Measurements from ENCODE around the gene RAB44.

The RAB44 gene

GRCh38 chr6:36742146-36742545 is 44.5 kb downstream of the RAB44 start:
- H3K27me3 ChIP-seq (ENCODE audit: control insufficient read depth, insufficient read depth, low read length): peaks cover 21% of the 10 kb centered on the region
- H3K36me3 ChIP-seq (ENCODE audit: insufficient read depth, low read length): no peaks in the 10 kb centered on the region
- no peak overlapping the region for H3K4me3 ChIP-seq (ENCODE audit: low read length)
- no peaks in the 10 kb centered on the region for H3K9me3 ChIP-seq (replicated peaks; ENCODE audit: low read length)
- no peak overlapping the region for H3K4me2 ChIP-seq (ENCODE audit: low read length)
- no peaks in the 10 kb centered on the region for H3K4me1 ChIP-seq (ENCODE audit: control insufficient read depth, insufficient read depth, low read length)
- no peak overlapping the region for H3K9ac ChIP-seq (ENCODE audit: low read depth, low read length)

GRCh38 chr6:36743032-36743431 is 45.4 kb downstream of the RAB44 start:
- H3K4me2 ChIP-seq (ENCODE audit: low read length): no peak overlapping the region
- no peaks in the 10 kb centered on the region for H3K9me3 ChIP-seq (replicated peaks; ENCODE audit: low read length)
- H3K27me3 ChIP-seq (ENCODE audit: control insufficient read depth, insufficient read depth, low read length): peaks cover 29% of the 10 kb centered on the region
- H3K36me3 ChIP-seq (ENCODE audit: insufficient read depth, low read length): no peaks in the 10 kb centered on the region
- H3K4me1 ChIP-seq (ENCODE audit: control insufficient read depth, insufficient read depth, low read length): no peaks in the 10 kb centered on the region
- no peak overlapping the region for H3K4me3 ChIP-seq (ENCODE audit: low read length)
- no peak overlapping the region for H3K9ac ChIP-seq (ENCODE audit: low read depth, low read length)

- Histone ChIP-seq H3K4me2 (ENCODE audit: low read length) (no peak overlapping the region), H3K27me3 (ENCODE audit: control insufficient read depth, insufficient read depth, low read length) (peaks cover 29% of the 10 kb centered on the region), H3K9me3 (replicated peaks; ENCODE audit: low read length) (no peaks in the 10 kb centered on the region), H3K9ac (ENCODE audit: low read depth, low read length) (no peak overlapping the region), H3K4me3 (ENCODE audit: low read length) (no peak overlapping the region), H3K4me1 (ENCODE audit: control insufficient read depth, insufficient read depth, low read length) (no peaks in the 10 kb centered on the region), H3K36me3 (ENCODE audit: insufficient read depth, low read length) (no peaks in the 10 kb centered on the region)
Measured at GRCh38 chr6:36743538-36744303, 46.1 kb downstream of the RAB44 start.

GRCh38 chr6:36744304-36744673 is 46.7 kb downstream of the RAB44 start:
- Histone ChIP-seq H3K36me3 (ENCODE audit: insufficient read depth, low read length) (no peaks in the 10 kb centered on the region), H3K9me3 (replicated peaks; ENCODE audit: low read length) (no peaks in the 10 kb centered on the region), H3K4me2 (ENCODE audit: low read length) (no peak overlapping the region), H3K4me3 (ENCODE audit: low read length) (no peak overlapping the region), H3K27me3 (ENCODE audit: control insufficient read depth, insufficient read depth, low read length) (peaks cover 29% of the 10 kb centered on the region), H3K9ac (ENCODE audit: low read depth, low read length) (no peak overlapping the region), H3K4me1 (ENCODE audit: control insufficient read depth, insufficient read depth, low read length) (no peaks in the 10 kb centered on the region)

- H3K36me3 ChIP-seq (ENCODE audit: insufficient read depth, low read length): no peaks in the 10 kb centered on the region
- no peaks in the 10 kb centered on the region for H3K4me1 ChIP-seq (ENCODE audit: control insufficient read depth, insufficient read depth, low read length)
- H3K9me3 ChIP-seq (replicated peaks; ENCODE audit: low read length): no peaks in the 10 kb centered on the region
- peaks cover 29% of the 10 kb centered on the region for H3K27me3 ChIP-seq (ENCODE audit: control insufficient read depth, insufficient read depth, low read length)
- H3K4me3 ChIP-seq (ENCODE audit: low read length): no peak overlapping the region
- H3K9ac ChIP-seq (ENCODE audit: low read depth, low read length): no peak overlapping the region
- H3K4me2 ChIP-seq (ENCODE audit: low read length): no peak overlapping the region
Measured at GRCh38 chr6:36745283-36745682, 47.7 kb downstream of the RAB44 start.

GRCh38 chr6:36745836-36746235 is 48.2 kb downstream of the RAB44 start:
- Histone ChIP-seq H3K36me3 (ENCODE audit: insufficient read depth, low read length) (no peaks in the 10 kb centered on the region), H3K9me3 (replicated peaks; ENCODE audit: low read length) (no peaks in the 10 kb centered on the region), H3K4me2 (ENCODE audit: low read length) (no peak overlapping the region), H3K27me3 (ENCODE audit: control insufficient read depth, insufficient read depth, low read length) (peaks cover 29% of the 10 kb centered on the region), H3K4me3 (ENCODE audit: low read length) (no peak overlapping the region), H3K4me1 (ENCODE audit: control insufficient read depth, insufficient read depth, low read length) (no peaks in the 10 kb centered on the region), H3K9ac (ENCODE audit: low read depth, low read length) (no peak overlapping the region)

- Histone ChIP-seq H3K4me1 (ENCODE audit: control insufficient read depth, insufficient read depth, low read length) (no peaks in the 10 kb centered on the region), H3K4me2 (ENCODE audit: low read length) (no peak overlapping the region), H3K9me3 (replicated peaks; ENCODE audit: low read length) (no peaks in the 10 kb centered on the region), H3K4me3 (ENCODE audit: low read length) (no peak overlapping the region), H3K36me3 (ENCODE audit: insufficient read depth, low read length) (no peaks in the 10 kb centered on the region), H3K27me3 (ENCODE audit: control insufficient read depth, insufficient read depth, low read length) (peaks cover 29% of the 10 kb centered on the region), H3K9ac (ENCODE audit: low read depth, low read length) (no peak overlapping the region)
Measured at GRCh38 chr6:36746251-36746650, 48.6 kb downstream of the RAB44 start.

- no peak overlapping the region for H3K4me3 ChIP-seq (ENCODE audit: low read length)
- H3K4me2 ChIP-seq (ENCODE audit: low read length): no peak overlapping the region
- H3K36me3 ChIP-seq (ENCODE audit: insufficient read depth, low read length): no peaks in the 10 kb centered on the region
- H3K9ac ChIP-seq (ENCODE audit: low read depth, low read length): no peak overlapping the region
- H3K4me1 ChIP-seq (ENCODE audit: control insufficient read depth, insufficient read depth, low read length): peaks cover 7% of the 10 kb centered on the region
- no peaks in the 10 kb centered on the region for H3K9me3 ChIP-seq (replicated peaks; ENCODE audit: low read length)
- H3K27me3 ChIP-seq (ENCODE audit: control insufficient read depth, insufficient read depth, low read length): peaks cover 21% of the 10 kb centered on the region
Measured at GRCh38 chr6:36749829-36750489, 52.3 kb downstream of the RAB44 start.

- peaks cover 11% of the 10 kb centered on the region for H3K4me1 ChIP-seq (ENCODE audit: control insufficient read depth, insufficient read depth, low read length)
- H3K4me2 ChIP-seq (ENCODE audit: low read length): no peak overlapping the region
- peaks cover 19% of the 10 kb centered on the region for H3K27me3 ChIP-seq (ENCODE audit: control insufficient read depth, insufficient read depth, low read length)
- H3K4me3 ChIP-seq (ENCODE audit: low read length): no peak overlapping the region
- no peaks in the 10 kb centered on the region for H3K9me3 ChIP-seq (replicated peaks; ENCODE audit: low read length)
- no peak overlapping the region for H3K9ac ChIP-seq (ENCODE audit: low read depth, low read length)
- no peaks in the 10 kb centered on the region for H3K36me3 ChIP-seq (ENCODE audit: insufficient read depth, low read length)
Measured at GRCh38 chr6:36751091-36751490, 53.5 kb downstream of the RAB44 start.

GRCh38 chr6:36751833-36752186 is 54.2 kb downstream of the RAB44 start:
- Histone ChIP-seq H3K4me1 (ENCODE audit: control insufficient read depth, insufficient read depth, low read length) (peaks cover 11% of the 10 kb centered on the region), H3K4me3 (ENCODE audit: low read length) (no peak overlapping the region), H3K9me3 (replicated peaks; ENCODE audit: low read length) (no peaks in the 10 kb centered on the region), H3K36me3 (ENCODE audit: insufficient read depth, low read length) (no peaks in the 10 kb centered on the region), H3K9ac (ENCODE audit: low read depth, low read length) (no peak overlapping the region), H3K4me2 (ENCODE audit: low read length) (no peak overlapping the region), H3K27me3 (ENCODE audit: control insufficient read depth, insufficient read depth, low read length) (peaks cover 11% of the 10 kb centered on the region)

GRCh38 chr6:36752187-36752885 is 54.7 kb downstream of the RAB44 start:
- H3K4me1 ChIP-seq (ENCODE audit: control insufficient read depth, insufficient read depth, low read length): peaks cover 11% of the 10 kb centered on the region
- H3K36me3 ChIP-seq (ENCODE audit: insufficient read depth, low read length): no peaks in the 10 kb centered on the region
- no peak overlapping the region for H3K9ac ChIP-seq (ENCODE audit: low read depth, low read length)
- H3K27me3 ChIP-seq (ENCODE audit: control insufficient read depth, insufficient read depth, low read length): peaks cover 6% of the 10 kb centered on the region
- no peak overlapping the region for H3K4me2 ChIP-seq (ENCODE audit: low read length)
- no peak overlapping the region for H3K4me3 ChIP-seq (ENCODE audit: low read length)
- H3K9me3 ChIP-seq (replicated peaks; ENCODE audit: low read length): no peaks in the 10 kb centered on the region

All from skeletal muscle satellite cell (primary cell).